Brain microvascular endothelial cell (primary cell): ENCODE measurements around the gene WDR75.

Experiments
- DNase-seq: peaks from one replicate; pipeline ENCODE4 v3.0.0-alpha.2; 2020
- H3K27ac ChIP-seq: fragments of 250-450 bp; sonication (Bioruptor Pico); 2 replicates; pipeline ENCODE4 v1.5.1; 2020; ENCODE audit warnings: mild to moderate bottlenecking, moderate library complexity
- H3K27me3 ChIP-seq: fragments of 250-450 bp; sonication (Bioruptor Pico); replicated peaks from 2 replicates; pipeline ENCODE4 v1.5.1; 2020; ENCODE audit warnings: mild to moderate bottlenecking
- H3K36me3 ChIP-seq: fragments of 250-450 bp; sonication (Bioruptor Pico); replicated peaks from 2 replicates; pipeline ENCODE4 v1.5.1; 2020; ENCODE audit warnings: mild to moderate bottlenecking
- H3K4me3 ChIP-seq: 2 replicates; pipeline ENCODE4 v1.5.1; 2011; ENCODE audit warnings: low read depth, mild to moderate bottlenecking, control low read depth, low read length, moderate library complexity
- CTCF ChIP-seq: IDR thresholded peaks from 2 replicates; pipeline ENCODE4 v1.5.1; 2011; ENCODE audit warnings: low read depth, mild to moderate bottlenecking, moderate library complexity, low read length, control low read depth, inconsistent platforms; ENCODE audit errors: missing control alignments
- in situ Hi-C: cut with HindIII; loops from 2 replicates; pipeline ENCODE4 v1.10.0; 2017; ENCODE audit warnings: low sequenced_read_pairs, low pct_ligation_motif_present

WDR75 gene

GRCh38 chr2:189517847-189518535 is 76.7 kb downstream of the WDR75 start:
- H3K36me3 ChIP-seq, result no peaks in the 10 kb centered on the region
- no peak overlapping the region for H3K4me3 ChIP-seq
- peak; percentile 28 for DNase-seq
- no peak for TF ChIP-seq CTCF
- H3K27ac ChIP-seq, result no peak overlapping the region
- in situ Hi-C loops, result no loop called here
- H3K27me3 ChIP-seq, result no peaks in the 10 kb centered on the region

GRCh38 chr2:189519631-189520387 is 78.5 kb downstream of the WDR75 start:
- Histone ChIP-seq H3K27ac (no peak overlapping the region), H3K4me3 (no peak overlapping the region), H3K27me3 (no peaks in the 10 kb centered on the region), H3K36me3 (no peaks in the 10 kb centered on the region)
- no peak for DNase-seq
- in situ Hi-C loops, result no loop called here
- TF ChIP-seq CTCF, result no peak

GRCh38 chr2:189521699-189522434 is 80.6 kb downstream of the WDR75 start:
- TF ChIP-seq CTCF, result no peak
- Histone ChIP-seq H3K36me3 (no peaks in the 10 kb centered on the region), H3K27me3 (no peaks in the 10 kb centered on the region), H3K27ac (no peak overlapping the region), H3K4me3 (no peak overlapping the region)
- in situ Hi-C loops, result no loop called here
- no peak for DNase-seq

- Histone ChIP-seq H3K27me3 (no peaks in the 10 kb centered on the region), H3K27ac (no peak overlapping the region), H3K36me3 (no peaks in the 10 kb centered on the region), H3K4me3 (no peak overlapping the region)
- no peak for TF ChIP-seq CTCF
- DNase-seq, result no peak
- in situ Hi-C loops, result no loop called here
Measured at GRCh38 chr2:189522435-189523151, 81.3 kb downstream of the WDR75 start.

GRCh38 chr2:189524746-189525145 is 83.5 kb downstream of the WDR75 start:
- no peak for TF ChIP-seq CTCF
- Histone ChIP-seq H3K27ac (no peak overlapping the region), H3K4me3 (no peak overlapping the region), H3K36me3 (no peaks in the 10 kb centered on the region), H3K27me3 (no peaks in the 10 kb centered on the region)
- no peak for DNase-seq
- in situ Hi-C loops, result no loop called here
